Breast epithelium (tissue), 4 donors: Measurements from ENCODE around the gene STRADB. TPM values are rescaled to one million over a fixed set of nuclear protein-coding genes. Genes with fewer than 3 reads are reported as not detected.

ENCODE experiments used
- DNase-seq, 2 donors: peaks; one replicate each; pipeline ENCODE4 v3.0.0-alpha.2; 2019; ENCODE audit warnings: low spot score in 2 of 2
- H3K27ac ChIP-seq, 2 donors: fragments of 200-600 bp; sonication (generic) in 1 of 2; one replicate each; pipeline ENCODE4 v1.5.1; 2016 to 2019; ENCODE audit warnings: mild to moderate bottlenecking in 1 of 2
- H3K27me3 ChIP-seq, 2 donors: fragments of 200-600 bp; sonication (generic) in 1 of 2; one replicate each; pipeline versions ENCODE4 v1.5.1 to v1.6.0; 2017 to 2019; ENCODE audit warnings: control low read depth in 1 of 2, mild to moderate bottlenecking in 1 of 2
- H3K36me3 ChIP-seq: fragments of 200-600 bp; one replicate; pipeline ENCODE4 v1.5.1; 2019
- H3K4me1 ChIP-seq, 2 donors: fragments of 200-600 bp; sonication (generic); one replicate each; pipeline ENCODE4 v1.5.1; 2016 to 2019; ENCODE audit warnings: control low read depth in 1 of 2
- H3K4me3 ChIP-seq, 3 donors: fragments of 200-600 bp; sonication (generic); 1 replicate in 2 of 3; 2 replicates in 1 of 3; pipeline ENCODE4 v1.5.1; 2016 to 2019; ENCODE audit warnings: mild to moderate bottlenecking in 3 of 3, moderate library complexity in 2 of 3
- H3K9me3 ChIP-seq, 2 donors: fragments of 200-600 bp; sonication (generic) in 1 of 2; one replicate each; pipeline ENCODE4 v1.5.1; 2016 to 2019; ENCODE audit warnings: control low read depth in 1 of 2
- POLR2A ChIP-seq: fragments of 450-650 bp; IDR thresholded peaks from one replicate; pipeline ENCODE4 v1.6.1; 2016; ENCODE audit warnings: antibody characterized with exemption, mild to moderate bottlenecking, moderate library complexity
- POLR2AphosphoS5 ChIP-seq, 3 donors: sonication (generic); formaldehyde crosslinking; IDR thresholded peaks; one replicate each; pipeline ENCODE4 v1.6.1; 2017; ENCODE audit warnings: antibody characterized with exemption in 3 of 3
- intact Hi-C: fragments of 100-400 bp; cut with DNase I; formaldehyde crosslinking; loops from one replicate; pipeline ENCODE4 v1.15.1; 2023; ENCODE audit warnings: low total_unique reads
- total RNA-seq, 3 donors: library from RNA; depleted of rRNA; stranded (reverse); fragments of >200 nt; gene quantifications; one replicate each; pipeline ENCODE4 v1.1.0, GENCODE V29; 2016
- TF ChIP-seq, protein P1 (sequence below), 3 donors: fragments of 450-650 bp; IDR thresholded peaks; one replicate each; pipeline ENCODE4 v1.5.1; 2016 to 2017; ENCODE audit warnings: antibody characterized with exemption in 3 of 3, mild to moderate bottlenecking in 3 of 3, moderate library complexity in 3 of 3

Gene STRADB
- total RNA-seq, 3 donors from 2014 or later: 20.3 to 30.0 (median 27.7) TPM

DNA sequence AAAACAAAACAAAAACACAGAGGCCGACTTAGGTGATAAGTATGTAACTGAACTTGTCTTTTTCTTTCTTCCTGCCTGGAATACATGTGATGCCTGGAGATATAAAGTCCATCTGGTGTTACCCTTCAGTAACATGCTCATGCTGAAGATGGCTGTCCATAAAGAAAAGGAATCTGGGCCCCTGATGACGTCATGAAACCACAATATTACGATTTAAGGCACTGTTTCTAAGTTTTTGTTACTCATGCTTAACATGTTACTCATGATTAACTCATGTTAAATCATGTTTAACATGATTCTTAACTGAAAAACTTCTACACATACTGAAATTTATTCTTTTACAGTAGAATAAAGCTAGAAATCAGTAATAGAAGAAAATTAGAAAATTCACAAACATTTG is 49.0 kb downstream of the STRADB start:
- Histone ChIP-seq H3K4me1 (no peaks in the 10 kb centered on the region), H3K27ac (no peak overlapping the region), H3K9me3 (peaks cover 7 to 18% of the 10 kb centered on the region in 2 donors), H3K36me3 (no peaks in the 10 kb centered on the region), H3K4me3 (no peak overlapping the region), H3K27me3 (no peaks in the 10 kb centered on the region)
- DNase-seq: no peak
- intact Hi-C loops: no loop called here
- TF ChIP-seq POLR2AphosphoS5 (IDR thresholded peaks at IDR 0.05) (no peak), POLR2A (no peak)
- TF ChIP-seq, protein P1, sequence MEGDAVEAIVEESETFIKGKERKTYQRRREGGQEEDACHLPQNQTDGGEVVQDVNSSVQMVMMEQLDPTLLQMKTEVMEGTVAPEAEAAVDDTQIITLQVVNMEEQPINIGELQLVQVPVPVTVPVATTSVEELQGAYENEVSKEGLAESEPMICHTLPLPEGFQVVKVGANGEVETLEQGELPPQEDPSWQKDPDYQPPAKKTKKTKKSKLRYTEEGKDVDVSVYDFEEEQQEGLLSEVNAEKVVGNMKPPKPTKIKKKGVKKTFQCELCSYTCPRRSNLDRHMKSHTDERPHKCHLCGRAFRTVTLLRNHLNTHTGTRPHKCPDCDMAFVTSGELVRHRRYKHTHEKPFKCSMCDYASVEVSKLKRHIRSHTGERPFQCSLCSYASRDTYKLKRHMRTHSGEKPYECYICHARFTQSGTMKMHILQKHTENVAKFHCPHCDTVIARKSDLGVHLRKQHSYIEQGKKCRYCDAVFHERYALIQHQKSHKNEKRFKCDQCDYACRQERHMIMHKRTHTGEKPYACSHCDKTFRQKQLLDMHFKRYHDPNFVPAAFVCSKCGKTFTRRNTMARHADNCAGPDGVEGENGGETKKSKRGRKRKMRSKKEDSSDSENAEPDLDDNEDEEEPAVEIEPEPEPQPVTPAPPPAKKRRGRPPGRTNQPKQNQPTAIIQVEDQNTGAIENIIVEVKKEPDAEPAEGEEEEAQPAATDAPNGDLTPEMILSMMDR (IDR thresholded peaks at IDR 0.05): no peak

DNA sequence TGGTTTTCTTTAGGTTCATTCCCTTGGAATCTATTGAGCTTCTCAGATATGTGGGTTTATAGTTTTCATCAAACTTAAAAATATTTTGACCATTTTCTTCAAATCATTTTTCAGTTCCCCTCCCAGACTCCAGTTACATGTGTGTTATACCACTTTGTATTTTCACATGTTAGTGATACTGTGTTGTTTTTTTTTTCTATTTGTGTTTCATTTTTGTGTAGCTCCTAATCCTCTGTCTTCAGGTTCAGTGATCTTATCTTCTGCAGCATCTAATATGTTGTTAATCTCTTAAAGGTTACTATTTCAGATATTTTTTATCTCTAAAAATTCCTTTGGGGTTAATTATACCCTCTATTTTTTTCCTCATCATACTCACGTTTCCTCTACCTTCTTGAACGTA is 51.2 kb downstream of the STRADB start:
- no peaks in the 10 kb centered on the region for H3K4me1 ChIP-seq
- DNase-seq: no peak
- no peak overlapping the region for H3K27ac ChIP-seq
- TF ChIP-seq POLR2A (no peak), POLR2AphosphoS5 (IDR thresholded peaks at IDR 0.05) (no peak)
- TF ChIP-seq, protein P1 (IDR thresholded peaks at IDR 0.05): no peak
- no peak overlapping the region for H3K4me3 ChIP-seq
- intact Hi-C loops: no loop called here
- peaks cover 7 to 18% of the 10 kb centered on the region in 2 donors for H3K9me3 ChIP-seq
- H3K36me3 ChIP-seq: no peaks in the 10 kb centered on the region
- no peaks in the 10 kb centered on the region for H3K27me3 ChIP-seq

DNA sequence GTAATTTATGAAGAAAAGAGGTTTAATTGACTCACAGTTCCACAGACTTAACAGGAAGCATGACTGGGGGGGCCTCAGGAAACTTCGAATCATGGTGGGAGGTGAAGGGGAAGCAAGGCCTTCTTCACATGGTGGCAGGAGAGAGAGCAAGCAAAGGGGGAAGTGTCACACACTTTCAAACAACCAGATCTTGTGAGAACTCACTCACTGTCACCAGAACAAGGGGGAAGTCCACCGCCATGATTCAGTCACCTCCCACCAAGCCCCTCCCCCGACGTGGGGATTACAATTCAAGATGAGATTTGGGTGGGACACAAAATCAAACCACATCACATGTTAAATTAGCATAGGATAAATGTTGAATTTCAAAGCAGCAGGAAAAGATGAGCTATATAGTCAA is 56.2 kb downstream of the STRADB start:
- no peak for DNase-seq
- Histone ChIP-seq H3K9me3 (peaks cover 0 to 6% of the 10 kb centered on the region in 2 donors), H3K27ac (no peak overlapping the region), H3K4me1 (no peaks in the 10 kb centered on the region), H3K4me3 (no peak overlapping the region), H3K27me3 (no peaks in the 10 kb centered on the region), H3K36me3 (no peaks in the 10 kb centered on the region)
- TF ChIP-seq, protein P1 (IDR thresholded peaks at IDR 0.05): no peak
- TF ChIP-seq POLR2A (no peak), POLR2AphosphoS5 (IDR thresholded peaks at IDR 0.05) (no peak)
- intact Hi-C loops: no loop called here

DNA sequence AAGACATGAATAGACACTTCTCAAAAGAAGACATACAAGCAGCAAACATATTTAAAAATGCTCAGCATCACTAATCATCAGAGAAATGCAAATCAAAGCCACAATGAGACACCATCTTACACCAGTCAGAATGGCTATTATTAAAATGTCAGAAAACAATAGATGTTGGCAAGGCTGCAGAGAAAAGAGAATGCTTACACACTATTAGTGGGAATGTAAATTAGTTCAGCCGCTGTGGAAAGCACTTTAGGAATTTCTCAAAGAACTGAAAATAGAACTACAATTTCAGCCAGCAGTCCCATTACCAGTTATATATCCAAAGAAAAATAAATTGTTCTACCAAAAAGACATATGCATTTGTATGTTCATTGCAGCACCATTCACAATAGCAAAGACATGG is 61.7 kb downstream of the STRADB start:
- DNase-seq: no peak
- no peak for TF ChIP-seq POLR2AphosphoS5 (IDR thresholded peaks at IDR 0.05)
- TF ChIP-seq POLR2A: no peak
- TF ChIP-seq, protein P1 (IDR thresholded peaks at IDR 0.05): no peak
- intact Hi-C loops: no loop called here
- Histone ChIP-seq H3K27ac (no peak overlapping the region), H3K4me3 (no peak overlapping the region), H3K27me3 (no peaks in the 10 kb centered on the region), H3K4me1 (no peaks in the 10 kb centered on the region), H3K9me3 (no peaks in the 10 kb centered on the region), H3K36me3 (no peaks in the 10 kb centered on the region)

DNA sequence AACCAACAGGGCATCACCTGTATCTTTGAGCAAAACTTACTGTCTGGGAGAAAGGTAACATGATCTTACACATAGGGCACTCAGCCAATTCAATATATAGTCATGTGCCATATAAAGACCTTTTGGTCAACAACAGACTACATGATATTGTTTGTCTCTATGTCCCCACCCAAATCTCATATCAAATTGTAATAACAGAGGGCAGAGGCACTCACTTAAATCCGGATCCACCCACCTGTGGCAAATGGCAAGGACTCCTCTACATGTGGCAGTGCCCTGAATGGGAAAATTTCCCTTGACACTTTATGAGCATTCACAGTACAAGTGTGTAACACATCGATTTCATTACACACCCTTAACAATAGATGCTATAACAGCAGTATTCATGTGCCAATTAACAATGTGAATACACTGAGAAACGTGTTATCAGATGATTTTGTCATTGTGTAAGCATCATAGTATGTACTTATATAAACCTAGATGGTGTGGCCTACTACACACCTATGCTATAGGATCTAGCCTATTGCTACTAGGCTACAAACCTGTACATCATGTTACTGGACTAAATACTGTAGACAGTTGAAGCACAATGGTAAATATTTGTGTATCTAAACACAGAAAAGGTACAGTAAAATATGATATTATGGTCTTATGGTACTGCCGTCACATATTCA is 64.2 kb downstream of the STRADB start:
- Histone ChIP-seq H3K27me3 (no peaks in the 10 kb centered on the region), H3K36me3 (no peaks in the 10 kb centered on the region), H3K4me1 (no peaks in the 10 kb centered on the region), H3K27ac (no peak overlapping the region), H3K9me3 (peaks cover 0 to 10% of the 10 kb centered on the region in 2 donors), H3K4me3 (no peak overlapping the region)
- no peak for TF ChIP-seq POLR2A
- TF ChIP-seq, protein P1 (IDR thresholded peaks at IDR 0.05): no peak
- TF ChIP-seq POLR2AphosphoS5 (IDR thresholded peaks at IDR 0.05): no peak
- no peak for DNase-seq
- intact Hi-C loops: no loop called here
